HepG2 (cell line): Measurements from ENCODE around the gene RUNDC1. TPM values are rescaled to one million over a fixed set of nuclear protein-coding genes. Genes with fewer than 3 reads are reported as not detected.

Source experiments
- ATF7-NPFF ChIP-seq: sonication (generic); formaldehyde crosslinking; IDR thresholded peaks from 2 replicates; pipeline ENCODE4 v1.8.1; 2023; ENCODE audit warnings: mild to moderate bottlenecking, low read depth, missing genetic modification reagents, moderate library complexity
- ETS1 ChIP-seq: sonication (generic); formaldehyde crosslinking; IDR thresholded peaks from 2 replicates; pipeline ENCODE4 v1.4.0; 2020; ENCODE audit warnings: missing genetic modification reagents
- FOXO4 ChIP-seq: sonication (generic); formaldehyde crosslinking; conservative IDR thresholded peaks from 2 replicates; pipeline ENCODE4 v1.8.1; 2023; ENCODE audit warnings: missing genetic modification reagents
- HDAC1 ChIP-seq: sonication (generic); formaldehyde crosslinking; IDR thresholded peaks from 2 replicates; pipeline ENCODE4 v1.5.1; 2020; ENCODE audit warnings: mild to moderate bottlenecking, missing genetic modification reagents
- HMGXB4 ChIP-seq, 2 experiments: sonication (generic) in 1 of 2; formaldehyde crosslinking in 1 of 2; IDR thresholded peaks; 2 replicates each; pipeline versions ENCODE4 v1.4.0 to v1.6.1; 2018 to 2020; ENCODE audit warnings: missing genetic modification reagents in 2 of 2, borderline replicate concordance in 1 of 2, low read depth in 1 of 2, mild to moderate bottlenecking in 1 of 2, missing biosample characterization in 1 of 2
- KLF12 ChIP-seq: sonication (generic); formaldehyde crosslinking; IDR thresholded peaks from 2 replicates; pipeline ENCODE4 v1.4.0; 2020; ENCODE audit warnings: missing genetic modification reagents, borderline replicate concordance
- SALL2 ChIP-seq: sonication (generic); formaldehyde crosslinking; IDR thresholded peaks from 2 replicates; pipeline ENCODE4 v1.8.1; 2023; ENCODE audit warnings: mild to moderate bottlenecking, missing genetic modification reagents, inconsistent platforms
- SP2 ChIP-seq: sonication (generic); formaldehyde crosslinking; IDR thresholded peaks from 2 replicates; pipeline ENCODE4 v1.5.1; 2020; ENCODE audit warnings: mild to moderate bottlenecking, missing genetic modification reagents
- ZIK1 ChIP-seq: sonication (generic); formaldehyde crosslinking; IDR thresholded peaks from 2 replicates; pipeline ENCODE4 v1.5.0; 2020; ENCODE audit warnings: mild to moderate bottlenecking, low read depth, missing genetic modification reagents, borderline replicate concordance
- ZNF136 ChIP-seq: sonication (generic); formaldehyde crosslinking; IDR thresholded peaks from 2 replicates; pipeline ENCODE4 v1.8.1; 2022; ENCODE audit warnings: low read depth, mild to moderate bottlenecking, moderate library complexity, missing genetic modification reagents
- ZNF34 ChIP-seq: sonication (generic); formaldehyde crosslinking; IDR thresholded peaks from 2 replicates; pipeline ENCODE4 v1.4.0; 2020; ENCODE audit warnings: mild to moderate bottlenecking, missing genetic modification reagents, borderline replicate concordance
- ZNF552 ChIP-seq: sonication (generic); formaldehyde crosslinking; IDR thresholded peaks from 2 replicates; pipeline ENCODE4 v1.9.0; 2022; ENCODE audit warnings: missing genetic modification reagents, mild to moderate bottlenecking, borderline replicate concordance
- ZNF646 ChIP-seq: sonication (generic); formaldehyde crosslinking; IDR thresholded peaks from 2 replicates; pipeline ENCODE4 v1.9.0; 2021; ENCODE audit warnings: mild to moderate bottlenecking, missing genetic modification reagents
- ZNF670 ChIP-seq: sonication (generic); formaldehyde crosslinking; IDR thresholded peaks from 2 replicates; pipeline ENCODE4 v1.8.0; 2022; ENCODE audit warnings: mild to moderate bottlenecking, missing genetic modification reagents, borderline replicate concordance
- polyA plus RNA-seq, 8 experiments: library from polyadenylated mRNA; depleted of rRNA in 3 of 8; stranded (reverse) in 7 of 8; unstranded in 1 of 8; fragments of >200 nt; fragmentation: Illumina TruSeq in 4 of 8; extraction: Trizol in 4 of 8; gene quantifications; 2 replicates each; pipeline versions ENCODE4 v1.2.1 to v1.2.3, GENCODE V29; 2011 to 2016; ENCODE audit warnings: low read depth in 4 of 8, missing spikeins in 1 of 8, mixed read lengths in 1 of 8; ENCODE audit not compliant: insufficient read depth in 1 of 8
- total RNA-seq, 5 experiments: library from RNA; depleted of rRNA; stranded (reverse); fragments of >200 nt; fragmentation: Illumina TruSeq; extraction: Trizol; gene quantifications; 2 replicates each; pipeline ENCODE4 v1.2.3, GENCODE V29; 2016; ENCODE audit warnings: low read depth in 1 of 5

RUNDC1 gene
- total and polyA plus RNA-seq, 2 of the 13 experiments (the other 11 are each of a cell fraction or from before 2014, with no cell fraction given), result 10.3 to 11.4 TPM

GRCh38 chr17:42980766-42981397 is 517 bp downstream of the RUNDC1 start (continued):
- TF ChIP-seq ZNF646 (CRISPR knock-in tag) (no peak), ATF7-NPFF (CRISPR knock-in tag) (peak; percentile 94; the same call in 1 of the 2 replicates), HMGXB4 (CRISPR knock-in tag; IDR thresholded peaks at IDR 0.05; ENCODE audit: borderline replicate concordance in 1 of 2, low read depth in 1 of 2) (peak; percentile 64 to 75; a peak in 3 of 4 replicates), ZIK1 (CRISPR knock-in tag) (peak; percentile 67; the same call in 1 of the 2 replicates), FOXO4 (CRISPR knock-in tag) (peak; percentile 99), HDAC1 (CRISPR knock-in tag) (peak; percentile 35; the same call in 1 of the 2 replicates), ZNF670 (CRISPR knock-in tag) (no peak; the same call in 1 of the 2 replicates), ZNF552 (CRISPR knock-in tag) (no peak), ZNF34 (CRISPR knock-in tag) (peak; percentile 72; the same call in 1 of the 2 replicates), KLF12 (CRISPR knock-in tag) (no peak), SALL2 (CRISPR knock-in tag) (peak; percentile 63; the same call in 1 of the 2 replicates), ZNF136 (peak; percentile 86; the same call in 1 of the 2 replicates), SP2 (CRISPR knock-in tag) (peak; percentile 51; the same call in 1 of the 2 replicates), ETS1 (CRISPR knock-in tag) (no peak)
